ENCODE data around the gene DYNLT4. TPM values are rescaled to one million over a fixed set of nuclear protein-coding genes. Genes with fewer than 3 reads are reported as not detected.
A peak's percentile ranks its signal among the peaks of the same experiment; 100 is the strongest.

The DYNLT4 gene
- total and polyA plus RNA-seq, 8 donors: 0.53 to 1.6 (median 0.93) TPM; not detected in 1

DNA sequence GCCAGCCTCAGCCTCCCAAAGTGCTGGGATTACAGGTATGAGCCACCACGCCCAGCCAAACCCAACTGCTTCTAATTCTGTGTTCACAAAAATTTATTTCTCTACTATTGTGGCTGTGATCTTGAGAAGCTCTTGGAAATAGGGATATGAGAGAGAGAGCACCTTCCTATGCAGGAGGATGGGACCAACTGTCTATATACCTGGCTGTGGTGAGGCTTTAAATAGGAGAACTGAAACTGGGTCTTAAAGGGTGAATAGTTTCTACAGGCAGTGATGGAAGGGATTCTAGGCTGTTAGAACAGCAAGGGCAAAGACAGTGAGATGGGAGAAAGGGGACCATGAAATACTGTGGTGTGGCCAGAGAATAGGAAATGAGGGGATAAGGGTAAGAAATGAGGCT lies 44.2 kb upstream of the DYNLT4 start:
- intact Hi-C loops (cut with DNase I): loop anchor here in 1 of 2 donors (10.0 kb wide), 1 partner anchor 67 kb away; the partner anchor contains the start of gene BEST4
- H3K27me3 ChIP-seq: no peaks in the 10 kb centered on the region
- ATAC-seq (no peak), DNase-seq (no peak)
- H3K9me3 ChIP-seq: no peaks in the 10 kb centered on the region
- no peak overlapping the region for H3K4me3 ChIP-seq
- H3K4me1 ChIP-seq: no peaks in the 10 kb centered on the region
- TF ChIP-seq, protein P1, sequence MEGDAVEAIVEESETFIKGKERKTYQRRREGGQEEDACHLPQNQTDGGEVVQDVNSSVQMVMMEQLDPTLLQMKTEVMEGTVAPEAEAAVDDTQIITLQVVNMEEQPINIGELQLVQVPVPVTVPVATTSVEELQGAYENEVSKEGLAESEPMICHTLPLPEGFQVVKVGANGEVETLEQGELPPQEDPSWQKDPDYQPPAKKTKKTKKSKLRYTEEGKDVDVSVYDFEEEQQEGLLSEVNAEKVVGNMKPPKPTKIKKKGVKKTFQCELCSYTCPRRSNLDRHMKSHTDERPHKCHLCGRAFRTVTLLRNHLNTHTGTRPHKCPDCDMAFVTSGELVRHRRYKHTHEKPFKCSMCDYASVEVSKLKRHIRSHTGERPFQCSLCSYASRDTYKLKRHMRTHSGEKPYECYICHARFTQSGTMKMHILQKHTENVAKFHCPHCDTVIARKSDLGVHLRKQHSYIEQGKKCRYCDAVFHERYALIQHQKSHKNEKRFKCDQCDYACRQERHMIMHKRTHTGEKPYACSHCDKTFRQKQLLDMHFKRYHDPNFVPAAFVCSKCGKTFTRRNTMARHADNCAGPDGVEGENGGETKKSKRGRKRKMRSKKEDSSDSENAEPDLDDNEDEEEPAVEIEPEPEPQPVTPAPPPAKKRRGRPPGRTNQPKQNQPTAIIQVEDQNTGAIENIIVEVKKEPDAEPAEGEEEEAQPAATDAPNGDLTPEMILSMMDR (IDR thresholded peaks at IDR 0.05): no peak
- H3K36me3 ChIP-seq: peaks cover 0 to 16% of the 10 kb centered on the region in 2 donors
- H3K27ac ChIP-seq: no peak overlapping the region

DNA sequence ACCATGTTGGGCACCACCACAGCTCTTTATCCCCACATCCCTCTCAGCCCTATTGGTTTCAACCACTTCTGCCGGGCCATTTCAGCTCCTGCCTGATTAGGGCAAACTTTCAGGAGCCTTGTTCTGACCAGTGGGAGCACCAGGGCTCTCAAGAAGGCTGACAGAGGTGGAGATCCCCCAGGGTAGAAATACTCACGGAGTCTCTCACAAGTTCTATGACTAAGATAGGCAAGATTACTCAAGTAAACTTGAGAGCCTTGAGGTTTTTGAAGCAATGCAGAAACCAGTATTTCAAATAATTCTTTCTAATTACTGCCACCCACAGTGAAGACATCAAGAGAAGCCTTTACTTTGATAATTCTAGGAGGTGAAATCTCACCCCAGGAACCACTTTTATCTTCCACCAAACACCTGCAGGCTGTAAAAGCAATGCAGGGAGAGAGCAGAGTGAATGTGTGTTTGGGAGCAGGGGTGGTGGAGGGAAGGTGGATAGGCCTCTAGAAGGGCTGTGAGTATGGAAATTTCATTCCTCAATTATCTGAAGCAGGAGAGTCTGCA lies 42.5 kb upstream of the DYNLT4 start:
- ATAC-seq (no peak), DNase-seq (no peak)
- no peaks in the 10 kb centered on the region for H3K27me3 ChIP-seq
- H3K36me3 ChIP-seq: peaks cover 0 to 7% of the 10 kb centered on the region in 2 donors
- no peak overlapping the region for H3K4me3 ChIP-seq
- H3K9me3 ChIP-seq: no peaks in the 10 kb centered on the region
- H3K27ac ChIP-seq: no peak overlapping the region
- intact Hi-C loops (cut with DNase I): loop anchor here in 1 of 2 donors (10.0 kb wide), 1 partner anchor 65 kb away; the partner anchor contains the start of gene BEST4
- no peaks in the 10 kb centered on the region for H3K4me1 ChIP-seq
- TF ChIP-seq, protein P1 (IDR thresholded peaks at IDR 0.05): no peak

DNA sequence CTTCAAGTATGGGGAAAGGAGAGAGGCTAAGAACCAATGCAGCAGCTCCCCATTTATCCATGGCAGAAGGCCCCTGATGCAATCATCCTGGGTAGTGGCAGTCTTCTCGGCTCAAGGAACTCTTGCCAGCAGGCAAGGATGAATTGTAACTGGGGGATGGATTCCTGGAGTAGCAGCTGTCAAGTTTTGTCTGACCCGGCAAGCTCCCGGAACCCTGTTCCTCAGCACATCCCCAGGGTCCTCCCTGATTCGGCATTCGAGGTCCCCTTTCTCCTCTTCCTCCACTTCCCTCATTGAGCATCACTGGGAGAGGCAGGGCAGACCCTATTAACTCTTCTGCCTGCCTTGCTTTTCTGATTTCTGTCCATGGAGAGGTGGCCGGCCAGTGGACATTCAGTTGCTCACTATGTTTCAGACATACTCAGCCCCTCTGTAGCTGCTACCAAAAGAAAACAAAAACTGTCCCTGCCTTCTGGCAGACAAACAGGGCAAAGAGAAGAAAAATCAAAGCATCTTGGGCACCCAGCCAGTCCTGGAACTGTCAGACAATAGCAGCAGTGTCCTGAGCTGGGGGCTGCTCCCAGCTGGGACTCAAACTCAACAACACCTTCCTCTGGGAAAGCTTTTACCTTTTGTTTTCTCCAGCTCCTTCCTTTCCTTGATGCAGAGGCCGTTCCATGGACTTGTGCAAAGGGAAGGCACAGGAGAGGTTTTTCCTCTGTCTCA lies 41.5 kb upstream of the DYNLT4 start:
- Histone ChIP-seq H3K4me1 (no peaks in the 10 kb centered on the region), H3K4me3 (no peak overlapping the region), H3K27ac (no peak overlapping the region), H3K27me3 (peaks cover 0 to 5% of the 10 kb centered on the region in 2 donors), H3K9me3 (no peaks in the 10 kb centered on the region), H3K36me3 (peaks cover 0 to 7% of the 10 kb centered on the region in 2 donors)
- DNase-seq (peak in 1 of 4 donors; percentile 34), ATAC-seq (no peak)
- intact Hi-C loops (cut with DNase I): no loop called here
- TF ChIP-seq, protein P1 (IDR thresholded peaks at IDR 0.05): no peak

DNA sequence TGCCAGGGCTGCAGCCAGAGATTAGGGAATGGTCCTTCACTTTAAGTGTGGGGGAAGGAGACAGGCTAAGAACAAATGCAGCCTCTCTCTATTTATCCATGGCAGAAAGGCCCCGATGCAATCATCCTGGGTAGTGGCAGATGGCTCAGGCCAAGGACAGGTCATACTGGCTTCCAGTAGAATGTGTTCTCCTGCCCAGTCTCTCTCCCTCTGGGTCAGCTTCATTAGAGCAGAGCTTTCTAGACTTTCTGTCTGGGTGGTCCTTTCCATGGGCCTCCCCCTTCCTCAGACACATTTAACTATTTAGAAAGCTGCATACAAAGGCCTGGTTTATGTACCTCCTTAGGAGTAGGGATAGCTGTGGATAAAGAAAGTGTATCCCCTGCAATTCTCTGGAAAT lies 40.7 kb upstream of the DYNLT4 start:
- intact Hi-C loops (cut with DNase I): no loop called here
- ATAC-seq: no peak

DNA sequence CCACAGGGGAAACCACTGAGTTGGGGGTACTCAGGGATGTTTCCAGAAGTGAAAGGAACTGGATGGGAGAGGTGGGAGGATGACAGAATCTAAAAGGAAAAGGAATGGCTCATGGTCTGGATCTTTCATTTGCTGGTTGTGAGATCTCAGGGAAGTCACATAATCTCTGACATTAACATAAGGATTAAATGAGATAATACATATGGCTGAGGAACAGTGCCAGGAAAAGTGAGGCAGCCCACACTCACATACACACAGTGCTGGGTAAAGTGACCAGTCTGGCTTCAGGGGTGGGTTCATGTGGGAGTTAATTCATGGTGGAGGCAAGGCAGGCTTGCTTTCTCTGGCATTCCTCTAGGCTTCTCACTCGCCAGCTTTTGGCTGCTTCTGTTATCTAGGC lies 39.8 kb upstream of the DYNLT4 start:
- DNase-seq: no peak
- TF ChIP-seq, protein P1 (IDR thresholded peaks at IDR 0.05): no peak

More for the DNA sequence above, 40.7 kb upstream of the DYNLT4 start:
- Histone ChIP-seq H3K4me1 (peaks cover 4 to 7% of the 10 kb centered on the region in 2 donors), H3K27ac (no peak overlapping the region), H3K9me3 (no peaks in the 10 kb centered on the region), H3K4me3 (no peak overlapping the region), H3K36me3 (peaks cover 0 to 7% of the 10 kb centered on the region in 2 donors), H3K27me3 (peaks cover 0 to 13% of the 10 kb centered on the region in 2 donors)
- DNase-seq: no peak
- TF ChIP-seq, protein P1 (IDR thresholded peaks at IDR 0.05): no peak

More for the DNA sequence above, 39.8 kb upstream of the DYNLT4 start:
- Histone ChIP-seq H3K27ac (no peak overlapping the region), H3K27me3 (peaks cover 0 to 22% of the 10 kb centered on the region in 2 donors), H3K4me3 (no peak overlapping the region), H3K36me3 (peaks cover 0 to 7% of the 10 kb centered on the region in 2 donors), H3K4me1 (peaks cover 4 to 10% of the 10 kb centered on the region in 2 donors), H3K9me3 (no peaks in the 10 kb centered on the region)
- intact Hi-C loops (cut with DNase I): no loop called here
- ATAC-seq: no peak

Measured in left lung (tissue), 10 donors.